Smooth muscle cell (in vitro differentiated cells): ENCODE measurements around the gene EIF4G1. TPM values are rescaled to one million over a fixed set of nuclear protein-coding genes. Genes with fewer than 3 reads are reported as not detected.
A peak's percentile ranks its signal among the peaks of the same experiment; 100 is the strongest.

Experiments used
- DNase-seq: peaks from one replicate; lab custom pipeline; 2025; ENCODE audit not compliant: unreplicated experiment; lab: John Stamatoyannopoulos, UW
- H2AFZ ChIP-seq: fragments of 200-600 bp; sonication (generic); 2 replicates; pipeline ENCODE4 v1.6.0; 2016; ENCODE audit warnings: antibody characterized with exemption, low read depth, mild to moderate bottlenecking
- H3F3A ChIP-seq: fragments of 200-600 bp; sonication (generic); 2 replicates; pipeline ENCODE4 v1.6.0; 2017; ENCODE audit warnings: antibody characterized with exemption, low read depth
- H3K27ac ChIP-seq: fragments of 200-600 bp; sonication (generic); 2 replicates; pipeline ENCODE4 v1.5.1; 2016; ENCODE audit warnings: low read depth, mild to moderate bottlenecking
- H3K27me3 ChIP-seq: fragments of 200-600 bp; sonication (generic); 2 replicates; pipeline ENCODE4 v1.6.1; 2016; ENCODE audit warnings: low read depth, mild to moderate bottlenecking
- H3K36me3 ChIP-seq: fragments of 200-600 bp; sonication (generic); 2 replicates; pipeline ENCODE4 v1.5.1; 2016; ENCODE audit warnings: low read depth
- H3K4me1 ChIP-seq: fragments of 200-600 bp; sonication (generic); 2 replicates; pipeline ENCODE4 v1.5.1; 2016; ENCODE audit warnings: low read depth
- H3K4me2 ChIP-seq: fragments of 200-600 bp; sonication (generic); 2 replicates; pipeline ENCODE4 v1.6.0; 2016; ENCODE audit warnings: mild to moderate bottlenecking
- H3K4me3 ChIP-seq: fragments of 200-600 bp; sonication (generic); 2 replicates; pipeline ENCODE4 v1.5.1; 2016; ENCODE audit warnings: mild to moderate bottlenecking
- H3K79me2 ChIP-seq: fragments of 200-600 bp; sonication (generic); 2 replicates; pipeline ENCODE4 v1.6.0; 2016; ENCODE audit warnings: low read depth, mild to moderate bottlenecking
- H3K9ac ChIP-seq: fragments of 200-600 bp; sonication (generic); 2 replicates; pipeline ENCODE4 v1.6.0; 2016; ENCODE audit warnings: low read depth
- H3K9me3 ChIP-seq: fragments of 200-600 bp; sonication (generic); replicated peaks from 2 replicates; pipeline ENCODE4 v1.5.1; 2016; ENCODE audit warnings: low read depth
- H4K20me1 ChIP-seq: fragments of 200-600 bp; sonication (generic); 2 replicates; pipeline ENCODE4 v1.6.0; 2016; ENCODE audit warnings: low read depth
- CTCF ChIP-seq: fragments of 200-600 bp; sonication (generic); IDR thresholded peaks from 2 replicates; pipeline ENCODE4 v1.5.1; 2017; ENCODE audit warnings: borderline replicate concordance, mild to moderate bottlenecking, antibody characterized with exemption; ENCODE audit not compliant: insufficient read depth, poor library complexity, severe bottlenecking
- WGBS: methylation state at CpG from one replicate; pipeline ENCODE4 v1.1.7; 2016; ENCODE audit warnings: low lambda C conversion rate; 5-methylcytosine and 5-hydroxymethylcytosine counted together
- polyA plus RNA-seq: library from polyadenylated mRNA; unstranded; fragments of >200 nt; fragmentation: Nextera tagmentation; extraction: Ambion mirVana; gene quantifications from 2 replicates; pipeline ENCODE4 v1.2.1, GENCODE V29; 2016
- total RNA-seq: library from RNA; depleted of rRNA; stranded (reverse); fragments of >200 nt; gene quantifications from 2 replicates; pipeline ENCODE4 v1.2.3, GENCODE V29; 2014

Gene EIF4G1
- total and polyA plus RNA-seq, 2 experiments from 2014 or later, result 171 to 198 TPM

- Histone ChIP-seq H3K27me3 (peaks cover 18% of the 10 kb centered on the region), H3K4me2 (peak overlapping the region; percentile 78)
- no peak for TF ChIP-seq CTCF
These were observed 64.4 kb downstream of the EIF4G1 start for GRCh38 chr3:184378651-184379357.

DNA sequence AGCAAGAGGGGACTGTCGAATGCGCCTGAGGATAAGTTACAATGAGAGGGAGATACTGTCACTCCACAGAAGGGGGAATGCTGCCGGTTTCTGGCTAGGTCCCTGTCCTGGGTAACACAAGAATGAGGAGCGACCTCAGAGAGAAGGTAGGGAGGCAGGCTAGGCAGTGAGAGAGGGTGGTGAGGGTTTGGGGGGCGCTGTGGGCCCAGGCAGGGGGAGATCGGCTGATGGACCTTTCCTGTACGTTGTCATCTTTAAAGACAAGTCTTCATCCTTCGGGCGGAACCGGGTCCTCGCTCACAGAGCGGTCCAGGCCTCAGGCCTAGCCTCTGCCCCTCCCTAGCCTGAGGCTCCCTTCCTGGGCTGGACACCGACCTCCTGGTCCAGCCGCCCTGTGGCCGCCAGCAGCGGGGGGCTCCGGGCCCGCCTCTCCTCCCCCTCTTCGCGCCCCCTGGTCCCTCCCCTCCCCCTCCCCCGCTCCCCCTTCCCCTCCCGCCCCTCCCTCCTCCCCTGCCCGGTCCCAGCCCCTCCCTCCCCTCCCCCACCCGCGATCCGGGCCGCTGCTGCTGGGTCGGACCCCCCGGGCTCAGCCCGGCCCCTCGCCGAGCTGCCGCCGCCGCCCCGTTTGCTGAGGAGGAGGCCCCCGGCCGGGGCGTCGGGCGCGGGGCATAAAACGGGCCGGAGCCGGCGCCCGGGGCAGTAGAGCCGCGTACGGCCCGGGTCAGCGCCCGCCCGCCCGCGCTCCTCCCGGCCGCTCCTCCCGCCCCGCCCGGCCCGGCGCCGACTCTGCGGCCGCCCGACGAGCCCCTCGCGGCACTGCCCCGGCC is 65.2 kb downstream of the EIF4G1 start, which contains the start of gene CHRD:
TSS of gene CHRD (plus strand) at position 697 of the 827 bp plus-strand sequence. CDS start 265 bp downstream, outside the sequence.
- no peaks in the 10 kb centered on the region for H4K20me1 ChIP-seq
- TF ChIP-seq CTCF, result no peak
- H3K36me3 ChIP-seq, result no peaks in the 10 kb centered on the region
- H2AFZ ChIP-seq, result no peak within 1 kb of the TSS
- no peaks in the 10 kb centered on the region for H3K79me2 ChIP-seq
- H3K9me3 ChIP-seq, result no peaks in the 10 kb centered on the region
- H3K9ac ChIP-seq, result no peak within 1 kb of the TSS
- peak within 1 kb of the TSS; percentile 88 for H3K4me2 ChIP-seq
- H3K4me1 ChIP-seq, result peaks cover 22% of the 10 kb centered on the region
- DNase-seq, result no peak
- H3F3A ChIP-seq, result no peaks in the 10 kb centered on the region
- peak within 1 kb of the TSS; percentile 57 for H3K4me3 ChIP-seq
- H3K27me3 ChIP-seq, result peaks cover 18% of the 10 kb centered on the region
- H3K27ac ChIP-seq, result no peak within 1 kb of the TSS
- WGBS, result 22% methylated on average over 12 of the region's 71 CpGs

More at GRCh38 chr3:184378651-184379357, 64.4 kb downstream of the EIF4G1 start:
- 62% methylated on average over 10 of the region's 10 CpGs for WGBS
- H2AFZ ChIP-seq, result no peak overlapping the region
- H3K79me2 ChIP-seq, result no peaks in the 10 kb centered on the region
- H3K36me3 ChIP-seq, result no peaks in the 10 kb centered on the region
- no peak for DNase-seq
- H3K9me3 ChIP-seq, result no peaks in the 10 kb centered on the region
- no peak overlapping the region for H3K9ac ChIP-seq
- H3K27ac ChIP-seq, result no peak overlapping the region
- no peaks in the 10 kb centered on the region for H3F3A ChIP-seq
- peaks cover 22% of the 10 kb centered on the region for H3K4me1 ChIP-seq
- no peak overlapping the region for H3K4me3 ChIP-seq
- no peaks in the 10 kb centered on the region for H4K20me1 ChIP-seq

- WGBS, result no CpG with 5 or more reads among the region's 62 CpGs
- Histone ChIP-seq H3K79me2 (no peaks in the 10 kb centered on the region), H3K4me3 (peak overlapping the region; percentile 57), H3K4me1 (peaks cover 22% of the 10 kb centered on the region), H3K4me2 (peak overlapping the region; percentile 88), H3K36me3 (no peaks in the 10 kb centered on the region), H3K9ac (no peak overlapping the region), H4K20me1 (no peaks in the 10 kb centered on the region), H3K9me3 (no peaks in the 10 kb centered on the region), H3K27ac (no peak overlapping the region), H3F3A (no peaks in the 10 kb centered on the region), H2AFZ (no peak overlapping the region), H3K27me3 (peaks cover 18% of the 10 kb centered on the region)
- TF ChIP-seq CTCF, result no peak
- DNase-seq, result peak; percentile 26
These were observed 65.8 kb downstream of the EIF4G1 start for GRCh38 chr3:184380185-184380626.
